Thyroid gland (tissue), 4 donors: ENCODE measurements around the gene ENGASE.

Source experiments
- CTCF ChIP-seq, 6 experiments: fragments of 200-600 bp in 3 of 6; fragments of 450-650 bp in 3 of 6; sonication (generic) in 3 of 6; IDR thresholded peaks; one replicate each; pipeline ENCODE4 v1.5.1; 2016 to 2019; ENCODE audit warnings: antibody characterized with exemption in 6 of 6, mild to moderate bottlenecking in 2 of 6, inconsistent platforms in 1 of 6, moderate library complexity in 1 of 6
- POLR2A ChIP-seq, 2 donors: fragments of 450-650 bp; IDR thresholded peaks; one replicate each; pipeline ENCODE4 v1.6.1; 2017; ENCODE audit warnings: antibody characterized with exemption in 2 of 2, mild to moderate bottlenecking in 2 of 2, moderate library complexity in 1 of 2

GRCh38 chr17:79098282-79098867 is 23.8 kb downstream of the ENGASE start:
- TF ChIP-seq CTCF (IDR thresholded peaks at IDR 0.05) (no peak), POLR2A (IDR thresholded peaks at IDR 0.05) (no peak)
